OCI-LY3 (cell line): ENCODE results near the gene AKAP9.

Experiments
- CTCF ChIP-seq: fragments of 200-600, 300-600 bp; sonication (generic); IDR thresholded peaks from 2 replicates; pipeline ENCODE4 v1.5.1; 2014; ENCODE audit warnings: antibody characterized with exemption, low read length, low read depth
- EZH2phosphoT487 ChIP-seq: fragments of 200-600 bp; shearing (Covaris generic); IDR thresholded peaks from 2 replicates; pipeline ENCODE4 v1.6.1; 2018; ENCODE audit warnings: antibody characterized with exemption, mixed run types, low read depth

- TF ChIP-seq CTCF = no peak
- TF ChIP-seq EZH2phosphoT487 = no peak
These were observed 115.6 kb downstream of the AKAP9 start for GRCh38 chr7:92056286-92056685.
